ENCODE measurements around the gene KLHL1. TPM values are rescaled to one million over a fixed set of nuclear protein-coding genes. Genes with fewer than 3 reads are reported as not detected.

KLHL1 gene
- total and polyA plus RNA-seq, 4 donors: not detected

GRCh38 chr13:69690999-69691398 lies 417.3 kb downstream of the KLHL1 start:
- Histone ChIP-seq H3K27me3 (ENCODE audit: control insufficient read depth in 4 of 4, insufficient read depth in 4 of 4, low read length in 3 of 4) (no peaks in the 10 kb centered on the region), H3K9me3 (ENCODE audit: control insufficient read depth in 4 of 4, low read length in 3 of 4) (no peaks in the 10 kb centered on the region), H3K4me1 (ENCODE audit: control insufficient read depth in 4 of 4, insufficient read depth in 4 of 4, low read length in 3 of 4) (no peaks in the 10 kb centered on the region), H3K36me3 (ENCODE audit: control insufficient read depth in 4 of 4, insufficient read depth in 3 of 4, low read depth in 1 of 4, low read length in 3 of 4) (no peaks in the 10 kb centered on the region), H3K9ac (ENCODE audit: low read depth in 1 of 2, low read length in 2 of 2) (no peak overlapping the region), H3K27ac (ENCODE audit: low read depth in 1 of 2, low read length in 2 of 2) (no peak overlapping the region), H3K4me3 (ENCODE audit: low read depth in 1 of 3, low read length in 3 of 3) (no peak overlapping the region)
- WGBS: 72% methylated on average over 3 of the region's 3 CpGs
- TF ChIP-seq REST (IDR thresholded peaks at IDR 0.05) (no peak), EGR1 (IDR thresholded peaks at IDR 0.05; ENCODE audit: low read depth in 2 of 2) (no peak), JUND (IDR thresholded peaks at IDR 0.05) (no peak), HNF4A (conservative IDR thresholded peaks at IDR 0.05) (no peak)
- no peak for DNase-seq (ENCODE audit: low spot score)

- Histone ChIP-seq H3K9me3 (ENCODE audit: control insufficient read depth in 4 of 4, low read length in 3 of 4) (no peaks in the 10 kb centered on the region), H3K36me3 (ENCODE audit: control insufficient read depth in 4 of 4, insufficient read depth in 3 of 4, low read depth in 1 of 4, low read length in 3 of 4) (no peaks in the 10 kb centered on the region), H3K4me1 (ENCODE audit: control insufficient read depth in 4 of 4, insufficient read depth in 4 of 4, low read length in 3 of 4) (no peaks in the 10 kb centered on the region), H3K27me3 (ENCODE audit: control insufficient read depth in 4 of 4, insufficient read depth in 4 of 4, low read length in 3 of 4) (no peaks in the 10 kb centered on the region), H3K9ac (ENCODE audit: low read depth in 1 of 2, low read length in 2 of 2) (no peak overlapping the region), H3K4me3 (ENCODE audit: low read depth in 1 of 3, low read length in 3 of 3) (no peak overlapping the region), H3K27ac (ENCODE audit: low read depth in 1 of 2, low read length in 2 of 2) (no peak overlapping the region)
- no peak for DNase-seq (ENCODE audit: low spot score)
- 56% methylated on average over 3 of the region's 3 CpGs for WGBS
- TF ChIP-seq RAD21 (IDR thresholded peaks at IDR 0.05) (no peak), RXRA (IDR thresholded peaks at IDR 0.05) (no peak), ZBTB33 (IDR thresholded peaks at IDR 0.05) (no peak), FOXA2 (IDR thresholded peaks at IDR 0.05) (no peak), FOXA1 (IDR thresholded peaks at IDR 0.05) (no peak), HNF4G (IDR thresholded peaks at IDR 0.05) (no peak), SP1 (IDR thresholded peaks at IDR 0.05) (no peak), TAF1 (conservative IDR thresholded peaks at IDR 0.05) (no peak)
Measured at GRCh38 chr13:69683921-69684686, 424.1 kb downstream of the KLHL1 start.

- Histone ChIP-seq H3K27me3 (ENCODE audit: control insufficient read depth in 4 of 4, insufficient read depth in 4 of 4, low read length in 3 of 4) (no peaks in the 10 kb centered on the region), H3K9ac (ENCODE audit: low read depth in 1 of 2, low read length in 2 of 2) (no peak overlapping the region), H3K9me3 (ENCODE audit: control insufficient read depth in 4 of 4, low read length in 3 of 4) (no peaks in the 10 kb centered on the region), H3K36me3 (ENCODE audit: control insufficient read depth in 4 of 4, insufficient read depth in 3 of 4, low read depth in 1 of 4, low read length in 3 of 4) (no peaks in the 10 kb centered on the region), H3K4me1 (ENCODE audit: control insufficient read depth in 4 of 4, insufficient read depth in 4 of 4, low read length in 3 of 4) (no peaks in the 10 kb centered on the region), H3K4me3 (ENCODE audit: low read depth in 1 of 3, low read length in 3 of 3) (no peak overlapping the region), H3K27ac (ENCODE audit: low read depth in 1 of 2, low read length in 2 of 2) (no peak overlapping the region)
- TF ChIP-seq RAD21 (IDR thresholded peaks at IDR 0.05) (no peak), ATF3 (IDR thresholded peaks at IDR 0.05) (no peak), REST (IDR thresholded peaks at IDR 0.05) (no peak), TAF1 (conservative IDR thresholded peaks at IDR 0.05) (no peak), EGR1 (IDR thresholded peaks at IDR 0.05; ENCODE audit: low read depth in 2 of 2) (no peak), FOXA1 (IDR thresholded peaks at IDR 0.05) (no peak), CTCF (IDR thresholded peaks at IDR 0.05; ENCODE audit: low read depth, low read length, missing input control) (no peak)
- 75% methylated on average over 3 of the region's 3 CpGs for WGBS
- no peak for DNase-seq (ENCODE audit: low spot score)
Measured at GRCh38 chr13:69681722-69682121, 426.5 kb downstream of the KLHL1 start.

Measured in liver (tissue), 9 donors.